Mononuclear cell (primary cell): Measurements from ENCODE around the gene SLC37A3. TPM values are rescaled to one million over a fixed set of nuclear protein-coding genes. Genes with fewer than 3 reads are reported as not detected.
"Not testable (repeated sequence)": the region's sequence is repeated elsewhere in the genome, so short reads cannot be mapped to it uniquely, and the experiment has no call there.

Source experiments
- H3K27me3 ChIP-seq: 2 replicates; pipeline ENCODE4 v1.6.0; 2011; ENCODE audit warnings: low read length, control low read depth; ENCODE audit not compliant: insufficient read depth
- H3K4me1 ChIP-seq: 2 replicates; pipeline ENCODE4 v1.5.1; 2011; ENCODE audit warnings: mild to moderate bottlenecking, low read length, control low read depth; ENCODE audit not compliant: insufficient read depth
- H3K4me3 ChIP-seq: 2 replicates; pipeline ENCODE4 v1.5.1; 2011; ENCODE audit warnings: mild to moderate bottlenecking, low read length, moderate library complexity
- H3K9me3 ChIP-seq: 2 replicates; pipeline ENCODE4 v1.5.1; 2011; ENCODE audit warnings: low read depth, mild to moderate bottlenecking, control low read depth, low read length
- total RNA-seq: library from RNA; depleted of rRNA; stranded (reverse); fragments of >200 nt; gene quantifications from one replicate; pipeline ENCODE4 v1.2.3, GENCODE V29; 2012

The SLC37A3 gene
- total RNA-seq, 1 donor: 33.2 TPM

GRCh38 chr7:140342727-140343514 lies 55.4 kb downstream of the SLC37A3 start:
- Histone ChIP-seq H3K4me1 (peaks cover 5% of the 10 kb centered on the region), H3K27me3 (no peaks in the 10 kb centered on the region), H3K9me3 (no peaks in the 10 kb centered on the region), H3K4me3 (no peak overlapping the region)

GRCh38 chr7:140338959-140339358 lies 59.4 kb downstream of the SLC37A3 start:
- H3K4me1 ChIP-seq, H3K9me3 ChIP-seq, H3K27me3 ChIP-seq, H3K4me3 ChIP-seq: not testable (repeated sequence)

DNA sequence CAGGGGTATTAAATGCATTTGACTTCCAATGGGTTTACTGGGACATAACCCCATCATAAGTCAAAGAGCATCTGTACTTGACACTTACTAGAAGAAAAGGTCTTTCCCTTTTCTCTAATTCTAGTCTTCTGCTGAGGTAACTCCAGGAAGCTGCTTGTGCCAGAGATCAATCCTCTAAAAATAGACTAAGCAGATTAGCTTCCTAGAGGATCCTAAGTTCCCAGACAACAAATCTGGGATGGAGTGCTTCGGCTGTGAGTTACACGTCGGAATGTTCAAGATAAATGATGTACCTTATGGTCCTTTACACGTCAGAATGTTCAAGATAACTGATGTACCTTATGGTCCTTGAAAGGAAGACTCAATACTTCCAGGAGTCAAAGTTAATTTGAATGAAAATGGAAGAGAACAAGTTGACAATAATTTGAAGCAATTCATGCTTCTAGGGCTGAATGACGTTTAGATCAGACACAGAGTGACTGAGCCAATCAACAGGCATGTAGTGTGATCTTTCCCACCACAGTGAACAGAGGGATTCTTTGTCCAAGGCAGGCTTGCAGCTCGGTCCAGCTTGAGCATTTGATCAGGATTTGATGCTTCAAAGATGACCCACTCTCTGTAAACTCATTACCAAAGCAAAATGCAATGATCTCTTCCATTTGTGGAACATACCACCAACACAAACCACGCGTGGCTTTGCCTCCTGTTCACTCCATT lies 63.8 kb downstream of the SLC37A3 start:
- no peaks in the 10 kb centered on the region for H3K4me1 ChIP-seq
- H3K4me3 ChIP-seq: no peak overlapping the region
- no peaks in the 10 kb centered on the region for H3K9me3 ChIP-seq
- H3K27me3 ChIP-seq: no peaks in the 10 kb centered on the region

GRCh38 chr7:140333686-140334085 lies 64.6 kb downstream of the SLC37A3 start:
- Histone ChIP-seq H3K9me3 (no peaks in the 10 kb centered on the region), H3K4me3 (no peak overlapping the region), H3K27me3 (no peaks in the 10 kb centered on the region), H3K4me1 (no peaks in the 10 kb centered on the region)

GRCh38 chr7:140333223-140333622 lies 65.1 kb downstream of the SLC37A3 start:
- Histone ChIP-seq H3K9me3 (no peaks in the 10 kb centered on the region), H3K4me3 (no peak overlapping the region), H3K27me3 (no peaks in the 10 kb centered on the region), H3K4me1 (no peaks in the 10 kb centered on the region)

DNA sequence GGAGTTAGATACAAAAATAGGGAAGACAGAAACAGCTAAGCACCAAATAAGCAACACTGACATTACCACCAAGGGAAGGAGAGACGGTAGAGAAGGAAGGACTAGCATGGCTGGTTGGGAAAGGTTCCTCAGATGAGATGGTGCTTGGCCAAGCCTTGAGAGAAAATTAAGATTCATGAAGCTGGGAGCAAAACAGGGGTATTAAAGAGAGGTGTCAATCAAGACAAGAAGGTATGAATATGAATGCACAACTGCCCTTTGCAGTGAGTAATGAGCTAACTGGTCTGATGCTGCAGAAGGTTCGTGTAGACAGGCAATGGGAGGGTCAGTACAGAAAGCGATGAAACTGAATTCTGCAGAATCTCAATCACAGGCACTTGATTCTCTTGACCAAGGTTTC lies 67.7 kb downstream of the SLC37A3 start:
- Histone ChIP-seq H3K4me1 (peaks cover 10% of the 10 kb centered on the region), H3K9me3 (no peaks in the 10 kb centered on the region), H3K4me3 (no peak overlapping the region), H3K27me3 (no peaks in the 10 kb centered on the region)

DNA sequence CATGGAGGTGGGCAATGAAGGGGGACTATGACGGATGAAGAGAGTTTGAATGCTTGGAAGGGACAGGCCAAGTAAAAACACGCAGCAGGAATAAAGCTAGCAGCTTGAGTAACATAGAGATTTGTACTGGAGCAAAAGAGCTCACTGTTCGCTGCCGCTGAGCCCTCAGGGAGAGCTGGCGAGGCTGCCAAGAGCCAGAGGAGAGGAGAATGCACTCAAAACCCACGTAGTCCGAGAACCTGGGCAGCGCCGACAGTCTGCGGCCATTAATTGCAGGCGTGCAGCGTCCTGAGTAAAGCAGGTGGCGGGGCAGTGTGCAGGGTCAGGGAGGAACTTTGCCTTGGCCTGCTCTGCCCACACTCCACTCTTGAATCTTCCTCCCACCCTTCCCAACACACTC lies 68.2 kb downstream of the SLC37A3 start:
- peaks cover 11% of the 10 kb centered on the region for H3K4me1 ChIP-seq
- no peaks in the 10 kb centered on the region for H3K9me3 ChIP-seq
- no peaks in the 10 kb centered on the region for H3K27me3 ChIP-seq
- H3K4me3 ChIP-seq: no peak overlapping the region

DNA sequence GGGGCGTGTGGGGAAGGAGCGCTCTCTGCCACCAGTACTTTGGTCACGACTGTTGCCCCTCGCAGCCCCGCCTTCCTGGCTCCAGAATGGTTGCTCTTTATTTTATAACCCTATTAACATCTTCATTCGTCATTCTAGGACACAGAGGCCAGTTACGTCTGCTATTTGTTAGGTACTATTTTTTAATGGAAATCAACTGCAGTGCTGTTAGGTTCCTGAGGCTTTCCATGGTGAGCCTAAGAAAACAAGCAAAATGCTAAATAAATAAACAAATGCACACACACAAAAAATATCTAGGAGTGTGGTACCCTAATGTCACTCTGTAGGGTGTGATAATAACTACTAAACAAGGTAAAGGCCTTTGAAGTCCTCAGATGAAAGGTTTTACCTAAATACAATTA lies 71.1 kb downstream of the SLC37A3 start:
- Histone ChIP-seq H3K27me3 (no peaks in the 10 kb centered on the region), H3K9me3 (no peaks in the 10 kb centered on the region), H3K4me1 (peaks cover 11% of the 10 kb centered on the region), H3K4me3 (no peak overlapping the region)

- Histone ChIP-seq H3K4me3 (no peak overlapping the region), H3K9me3 (no peaks in the 10 kb centered on the region), H3K4me1 (peaks cover 11% of the 10 kb centered on the region), H3K27me3 (no peaks in the 10 kb centered on the region)
Measured at GRCh38 chr7:140326116-140326928, 72.0 kb downstream of the SLC37A3 start.

DNA sequence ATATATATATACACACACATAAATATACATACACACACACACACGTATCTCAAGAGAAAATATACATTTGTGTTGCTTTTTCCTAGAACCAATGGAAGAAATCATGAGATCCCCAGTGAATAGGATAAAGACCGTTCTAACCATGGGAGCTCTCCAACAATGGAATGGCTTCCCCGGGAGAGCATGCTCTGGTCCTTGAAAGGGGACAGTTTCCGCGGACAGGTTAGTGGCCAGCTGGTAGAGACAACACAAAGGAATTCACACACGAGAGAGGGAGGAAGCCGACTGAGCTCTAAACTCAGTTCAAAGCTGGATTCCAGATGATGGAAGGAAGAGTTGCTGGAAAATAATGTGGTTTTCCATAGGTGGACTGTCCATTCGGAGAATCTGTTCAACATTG lies 72.7 kb downstream of the SLC37A3 start:
- peaks cover 11% of the 10 kb centered on the region for H3K4me1 ChIP-seq
- H3K4me3 ChIP-seq: no peak overlapping the region
- H3K27me3 ChIP-seq: no peaks in the 10 kb centered on the region
- no peaks in the 10 kb centered on the region for H3K9me3 ChIP-seq

DNA sequence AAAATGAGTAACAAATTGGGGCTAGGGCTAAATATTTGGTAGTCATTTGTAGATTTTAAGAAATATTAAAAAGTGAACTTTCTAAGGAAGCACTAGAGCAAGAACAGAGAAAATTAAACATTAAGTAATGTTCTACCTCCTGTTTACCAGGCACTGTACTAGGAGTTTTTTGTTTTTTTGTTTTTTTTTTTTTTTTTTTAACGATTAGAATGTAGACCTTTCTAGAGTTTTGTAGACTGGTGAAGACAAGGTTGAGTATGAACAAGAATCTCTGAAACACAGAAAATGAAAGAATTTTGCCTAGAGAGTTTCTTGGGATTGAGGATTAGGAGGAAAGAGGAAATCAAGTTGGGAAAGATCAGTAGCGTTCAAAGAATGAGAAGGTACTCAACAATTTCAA lies 73.6 kb downstream of the SLC37A3 start:
- no peaks in the 10 kb centered on the region for H3K27me3 ChIP-seq
- no peak overlapping the region for H3K4me3 ChIP-seq
- H3K9me3 ChIP-seq: no peaks in the 10 kb centered on the region
- H3K4me1 ChIP-seq: peaks cover 19% of the 10 kb centered on the region

- H3K9me3 ChIP-seq: no peaks in the 10 kb centered on the region
- H3K4me3 ChIP-seq: no peak overlapping the region
- H3K4me1 ChIP-seq: peaks cover 37% of the 10 kb centered on the region
- H3K27me3 ChIP-seq: no peaks in the 10 kb centered on the region
Measured at GRCh38 chr7:140322759-140323158, 75.6 kb downstream of the SLC37A3 start.

- not testable (repeated sequence) for H3K9me3 ChIP-seq, H3K27me3 ChIP-seq, H3K4me3 ChIP-seq
- H3K4me1 ChIP-seq: peaks cover 53% of the 10 kb centered on the region
Measured at GRCh38 chr7:140320078-140320477, 78.3 kb downstream of the SLC37A3 start.

- Histone ChIP-seq H3K9me3 (no peaks in the 10 kb centered on the region), H3K27me3 (no peaks in the 10 kb centered on the region), H3K4me1 (peaks cover 74% of the 10 kb centered on the region), H3K4me3 (no peak overlapping the region)
Measured at GRCh38 chr7:140317999-140318398, 80.3 kb downstream of the SLC37A3 start.

- Histone ChIP-seq H3K9me3 (no peaks in the 10 kb centered on the region), H3K27me3 (no peaks in the 10 kb centered on the region), H3K4me3 (no peak overlapping the region), H3K4me1 (peaks cover 78% of the 10 kb centered on the region)
Measured at GRCh38 chr7:140317597-140317996, 80.7 kb downstream of the SLC37A3 start.
